ENCODE data around the gene C10orf143.

- no peak for TF ChIP-seq CTCF (IDR thresholded peaks at IDR 0.05)
- no peak for TF ChIP-seq POLR2A (IDR thresholded peaks at IDR 0.05)
Measured at GRCh38 chr10:130053561-130053960, 57.1 kb downstream of the C10orf143 start.
